ENCODE measurements around the gene ANKRD55.
"Not testable (repeated sequence)": the region's sequence is repeated elsewhere in the genome, so short reads cannot be mapped to it uniquely, and the experiment has no call there.

ANKRD55 gene

GRCh38 chr5:56110646-56111403 is 122.3 kb downstream of the ANKRD55 start:
- no peak overlapping the region for H3K4me3 ChIP-seq (ENCODE audit: low read depth, low read length)

- no peak overlapping the region for H3K4me3 ChIP-seq (ENCODE audit: low read depth, low read length)
These were observed 124.9 kb downstream of the ANKRD55 start for GRCh38 chr5:56108246-56108645.

- no peak overlapping the region for H3K4me3 ChIP-seq (ENCODE audit: low read depth, low read length)
These were observed 126.3 kb downstream of the ANKRD55 start for GRCh38 chr5:56106837-56107236.

GRCh38 chr5:56105511-56106291 is 127.4 kb downstream of the ANKRD55 start:
- no peak overlapping the region for H3K4me3 ChIP-seq (ENCODE audit: low read depth, low read length)

GRCh38 chr5:56102889-56103288 is 130.2 kb downstream of the ANKRD55 start:
- no peak overlapping the region for H3K4me3 ChIP-seq (ENCODE audit: low read depth, low read length)

- H3K4me3 ChIP-seq (ENCODE audit: low read depth, low read length) = not testable (repeated sequence)
These were observed 130.9 kb downstream of the ANKRD55 start for GRCh38 chr5:56102207-56102606.

- H3K4me3 ChIP-seq (ENCODE audit: low read depth, low read length) = no peak overlapping the region
These were observed 131.9 kb downstream of the ANKRD55 start for GRCh38 chr5:56101180-56101579.

- no peak overlapping the region for H3K4me3 ChIP-seq (ENCODE audit: low read depth, low read length)
These were observed 132.5 kb downstream of the ANKRD55 start for GRCh38 chr5:56100439-56101176.

- H3K4me3 ChIP-seq (ENCODE audit: low read depth, low read length) = no peak overlapping the region
These were observed 133.8 kb downstream of the ANKRD55 start for GRCh38 chr5:56099346-56099745.

- no peak overlapping the region for H3K4me3 ChIP-seq (ENCODE audit: low read depth, low read length)
These were observed 136.1 kb downstream of the ANKRD55 start for GRCh38 chr5:56097055-56097454.

GRCh38 chr5:56095579-56096102 is 137.5 kb downstream of the ANKRD55 start:
- no peak overlapping the region for H3K4me3 ChIP-seq (ENCODE audit: low read depth, low read length)

- H3K4me3 ChIP-seq (ENCODE audit: low read depth, low read length) = no peak overlapping the region
These were observed 138.4 kb downstream of the ANKRD55 start for GRCh38 chr5:56094579-56095361.

- no peak overlapping the region for H3K4me3 ChIP-seq (ENCODE audit: low read depth, low read length)
These were observed 139.2 kb downstream of the ANKRD55 start for GRCh38 chr5:56093970-56094369.

GRCh38 chr5:56092115-56092514 is 141.0 kb downstream of the ANKRD55 start:
- H3K4me3 ChIP-seq (ENCODE audit: low read depth, low read length) = no peak overlapping the region

GRCh38 chr5:56091664-56092063 is 141.5 kb downstream of the ANKRD55 start:
- no peak overlapping the region for H3K4me3 ChIP-seq (ENCODE audit: low read depth, low read length)

GRCh38 chr5:56090793-56091460 is 142.2 kb downstream of the ANKRD55 start:
- no peak overlapping the region for H3K4me3 ChIP-seq (ENCODE audit: low read depth, low read length)

- H3K4me3 ChIP-seq (ENCODE audit: low read depth, low read length) = no peak overlapping the region
These were observed 143.9 kb downstream of the ANKRD55 start for GRCh38 chr5:56088967-56089829.

GRCh38 chr5:56088431-56088949 is 144.6 kb downstream of the ANKRD55 start:
- H3K4me3 ChIP-seq (ENCODE audit: low read depth, low read length) = no peak overlapping the region

- H3K4me3 ChIP-seq (ENCODE audit: low read depth, low read length) = no peak overlapping the region
These were observed 147.9 kb downstream of the ANKRD55 start for GRCh38 chr5:56085193-56085592.
